Loucy (cell line): ENCODE data around the gene SLC25A11.

ENCODE experiments used
- EZH2phosphoT487 ChIP-seq: fragments of 200-600 bp; IDR thresholded peaks from 2 replicates; pipeline ENCODE4 v1.6.1; 2018; ENCODE audit warnings: antibody characterized with exemption, mild to moderate bottlenecking, moderate library complexity, borderline replicate concordance
- TF ChIP-seq, protein P1 (sequence below): fragments of 200-600 bp; sonication (generic); conservative IDR thresholded peaks from 2 replicates; pipeline ENCODE4 v1.5.1; 2014; ENCODE audit warnings: mild to moderate bottlenecking, antibody characterized with exemption, low read length

DNA sequence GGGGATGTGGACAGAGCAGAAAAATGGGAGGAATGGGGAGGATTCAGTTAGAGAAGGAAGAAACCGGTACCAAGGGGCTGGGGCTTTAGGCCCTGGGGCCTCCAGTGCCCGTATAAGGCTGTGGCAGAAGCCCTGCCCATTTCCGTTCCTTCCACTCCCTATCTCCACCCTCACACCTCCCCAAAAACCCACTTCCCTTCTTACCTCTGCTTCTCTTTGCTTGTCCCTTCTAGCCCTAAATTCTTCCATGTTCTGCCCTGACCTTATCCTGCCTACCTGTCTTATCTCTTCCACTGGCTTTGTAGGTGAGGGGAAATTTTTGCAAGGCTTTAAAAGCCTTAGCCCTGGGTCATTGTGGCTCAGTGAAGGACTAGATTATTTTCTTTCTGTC is 4.3 kb upstream of the SLC25A11 start:
- TF ChIP-seq, protein P1, sequence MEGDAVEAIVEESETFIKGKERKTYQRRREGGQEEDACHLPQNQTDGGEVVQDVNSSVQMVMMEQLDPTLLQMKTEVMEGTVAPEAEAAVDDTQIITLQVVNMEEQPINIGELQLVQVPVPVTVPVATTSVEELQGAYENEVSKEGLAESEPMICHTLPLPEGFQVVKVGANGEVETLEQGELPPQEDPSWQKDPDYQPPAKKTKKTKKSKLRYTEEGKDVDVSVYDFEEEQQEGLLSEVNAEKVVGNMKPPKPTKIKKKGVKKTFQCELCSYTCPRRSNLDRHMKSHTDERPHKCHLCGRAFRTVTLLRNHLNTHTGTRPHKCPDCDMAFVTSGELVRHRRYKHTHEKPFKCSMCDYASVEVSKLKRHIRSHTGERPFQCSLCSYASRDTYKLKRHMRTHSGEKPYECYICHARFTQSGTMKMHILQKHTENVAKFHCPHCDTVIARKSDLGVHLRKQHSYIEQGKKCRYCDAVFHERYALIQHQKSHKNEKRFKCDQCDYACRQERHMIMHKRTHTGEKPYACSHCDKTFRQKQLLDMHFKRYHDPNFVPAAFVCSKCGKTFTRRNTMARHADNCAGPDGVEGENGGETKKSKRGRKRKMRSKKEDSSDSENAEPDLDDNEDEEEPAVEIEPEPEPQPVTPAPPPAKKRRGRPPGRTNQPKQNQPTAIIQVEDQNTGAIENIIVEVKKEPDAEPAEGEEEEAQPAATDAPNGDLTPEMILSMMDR = no peak
- TF ChIP-seq EZH2phosphoT487 = no peak
